Stimulated activated CD8-positive, alpha-beta memory T cell treated with anti-CD3 and anti-CD28 coated beads, Interleukin-4, amount 100 ng/mL, for 4 hours (primary cell): ENCODE data around the gene TRIP6.
"Not testable (repeated sequence)": the region's sequence is repeated elsewhere in the genome, so short reads cannot be mapped to it uniquely, and the experiment has no call there.

Source experiments
- DNase-seq, 2 donors: peaks; one replicate each; pipeline ENCODE4 v3.0.0-alpha.2; 2020; ENCODE audit warnings: low read depth in 2 of 2, low spot score in 1 of 2

Gene TRIP6

GRCh38 chr7:100837099-100837836 is 29.9 kb upstream of the TRIP6 start:
- DNase-seq = peak; percentile 44 to 62

DNA sequence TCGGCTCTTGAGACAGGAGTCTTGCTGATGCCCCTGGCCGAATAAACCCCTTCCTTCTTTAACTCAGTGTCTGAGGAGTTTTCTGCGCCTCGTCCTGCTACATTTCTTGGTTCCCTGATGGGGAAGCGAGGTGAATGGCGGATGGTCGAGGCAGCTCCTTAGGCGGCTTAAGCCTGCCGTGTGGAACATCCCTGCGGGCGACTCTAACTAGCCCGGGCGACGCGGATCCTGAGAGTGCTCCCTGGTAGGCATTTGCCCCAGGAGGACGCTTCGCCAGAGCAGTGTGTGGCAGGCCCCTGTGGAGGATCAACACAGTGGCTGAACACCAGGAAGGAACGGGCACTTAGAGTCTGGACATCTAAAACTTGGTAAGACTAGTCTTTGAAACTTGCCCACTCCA is 27.8 kb upstream of the TRIP6 start:
- DNase-seq = no peak

GRCh38 chr7:100840470-100841100 is 26.6 kb upstream of the TRIP6 start:
- DNase-seq = no peak

GRCh38 chr7:100847360-100847759 is 19.8 kb upstream of the TRIP6 start:
- no peak for DNase-seq

- DNase-seq = peak; percentile 56 to 76
These were observed 14.9 kb upstream of the TRIP6 start, which contains the start of gene SLC12A9 for GRCh38 chr7:100852048-100852872. TSS of gene SLC12A9 (plus strand) at chr7:100852713. CDS start at chr7:100854198, 1,485 bp downstream.

GRCh38 chr7:100854146-100854895 is 12.9 kb upstream of the TRIP6 start:
- DNase-seq = no peak

GRCh38 chr7:100854899-100855298 is 12.3 kb upstream of the TRIP6 start:
- DNase-seq = not testable (repeated sequence)

DNA sequence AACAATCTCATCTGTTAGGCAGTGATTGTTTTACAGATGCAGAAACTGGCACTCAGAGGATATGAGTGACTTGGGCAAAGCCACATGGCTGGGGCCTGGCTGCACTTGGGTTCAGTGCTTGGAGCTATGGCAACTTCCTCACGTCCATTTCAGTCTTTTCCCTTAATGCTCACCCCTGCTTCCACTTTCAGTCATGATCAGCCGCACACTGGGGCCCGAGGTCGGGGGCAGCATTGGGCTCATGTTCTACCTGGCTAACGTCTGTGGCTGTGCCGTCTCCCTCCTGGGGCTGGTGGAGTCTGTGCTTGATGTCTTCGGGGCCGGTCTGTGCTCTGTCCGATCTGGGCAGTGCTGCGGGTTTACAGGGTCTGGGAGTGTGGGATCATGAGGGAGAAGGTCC is 11.7 kb upstream of the TRIP6 start:
- no peak for DNase-seq

GRCh38 chr7:100856871-100857282 is 10.3 kb upstream of the TRIP6 start:
- DNase-seq = no peak

- DNase-seq = no peak
These were observed 7.3 kb upstream of the TRIP6 start for GRCh38 chr7:100859856-100860255.

GRCh38 chr7:100860702-100861615 is 6.2 kb upstream of the TRIP6 start:
- no peak for DNase-seq

DNA sequence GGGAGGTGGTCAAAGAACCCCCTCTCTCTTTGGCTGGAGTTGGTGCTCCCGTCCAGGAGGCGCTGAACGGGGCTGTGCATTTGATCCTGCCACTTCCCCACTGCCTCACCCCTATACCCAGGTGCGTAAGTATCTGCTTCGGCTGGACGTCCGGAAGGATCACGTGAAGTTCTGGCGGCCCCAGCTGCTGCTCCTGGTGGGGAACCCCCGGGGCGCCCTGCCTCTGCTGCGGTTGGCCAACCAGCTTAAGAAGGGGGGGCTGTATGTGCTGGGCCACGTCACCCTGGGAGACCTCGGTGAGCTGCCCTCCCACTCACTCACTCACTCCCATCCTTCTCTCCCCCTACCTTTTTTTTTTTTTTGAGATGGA is 5.6 kb upstream of the TRIP6 start:
- DNase-seq = no peak

GRCh38 chr7:100863406-100863950 is 3.7 kb upstream of the TRIP6 start:
- no peak for DNase-seq

DNA sequence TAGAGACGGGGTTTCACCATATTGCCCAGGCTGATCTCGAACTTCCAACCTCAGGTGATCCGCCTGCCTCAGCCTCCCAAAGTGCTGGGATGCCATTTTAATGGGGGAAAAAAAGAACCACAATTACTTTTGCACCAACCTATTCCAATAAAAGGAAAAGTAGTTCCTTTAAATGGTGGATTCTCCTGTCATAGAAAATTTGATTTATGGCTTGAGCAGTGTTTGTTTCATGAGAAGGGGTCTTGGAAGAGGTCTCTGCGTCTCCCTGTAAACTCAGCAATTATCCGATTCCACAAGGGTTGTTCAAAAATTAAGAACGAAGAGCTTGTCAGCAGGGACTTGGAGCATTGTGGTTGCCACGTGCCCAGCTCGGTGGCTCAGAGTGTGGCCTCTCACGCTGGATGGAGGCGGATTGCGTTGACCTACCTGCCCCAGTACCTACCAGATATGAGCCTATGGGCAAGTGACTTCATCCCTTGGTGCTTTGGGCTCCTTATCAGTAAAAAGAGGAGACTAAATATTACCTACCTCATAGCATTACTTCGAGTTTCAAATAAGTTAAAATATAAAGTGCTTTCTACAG is 2.8 kb upstream of the TRIP6 start:
- no peak for DNase-seq

- DNase-seq = no peak
These were observed 1.7 kb upstream of the TRIP6 start for GRCh38 chr7:100865372-100865911.

GRCh38 chr7:100865938-100866728 is 1.1 kb upstream of the TRIP6 start:
- no peak for DNase-seq

GRCh38 chr7:100866729-100867039 is 503 bp upstream of the TRIP6 start:
- no peak for DNase-seq

GRCh38 chr7:100867776-100868485 is 744 bp downstream of the TRIP6 start:
- no peak for DNase-seq
